K562 (cell line): Measurements from ENCODE around the gene KIF17.

ENCODE experiments used
- CHD2 ChIP-seq: IDR thresholded peaks from 2 replicates; pipeline ENCODE4 v1.6.1; 2011; ENCODE audit warnings: low read depth, low read length
- CREM ChIP-seq: IDR thresholded peaks from 2 replicates; pipeline ENCODE4 v1.6.1; 2014; ENCODE audit warnings: antibody characterized with exemption, low read depth
- CTCF ChIP-seq, 3 experiments: IDR thresholded peaks in 2 of 3; conservative IDR thresholded peaks in 1 of 3; 2 replicates each; pipeline ENCODE4 v1.5.1; 2011 to 2012; ENCODE audit warnings: low read length in 3 of 3, mild to moderate bottlenecking in 3 of 3, control low read depth in 2 of 3, improper control_type of control experiment in 1 of 3, inconsistent platforms in 1 of 3, low read depth in 1 of 3, mixed read lengths in 1 of 3, moderate library complexity in 1 of 3; ENCODE audit not compliant: insufficient read depth in 2 of 3
- E4F1 ChIP-seq: fragments of 250-450 bp; sonication (Bioruptor Pico); IDR thresholded peaks from 2 replicates; pipeline ENCODE4 v1.5.0; 2021; ENCODE audit warnings: mild to moderate bottlenecking, borderline replicate concordance
- EZH2 ChIP-seq: IDR thresholded peaks from 2 replicates; pipeline ENCODE4 v1.6.1; 2012; ENCODE audit warnings: low read depth, mild to moderate bottlenecking, inconsistent platforms, low read length, borderline replicate concordance
- RNF2 ChIP-seq: sonication (generic); IDR thresholded peaks from 2 replicates; pipeline ENCODE4 v1.6.1; 2016
- ZBTB33 ChIP-seq: sonication (generic); formaldehyde crosslinking; IDR thresholded peaks from 2 replicates; pipeline ENCODE4 v1.8.1; 2023; ENCODE audit warnings: mild to moderate bottlenecking, missing genetic modification reagents
- ZNF274 ChIP-seq: IDR thresholded peaks from 2 replicates; pipeline ENCODE4 v1.6.1; 2011; ENCODE audit warnings: low read depth, mild to moderate bottlenecking, low read length, moderate library complexity, borderline replicate concordance
- ZNF398 ChIP-seq: fragments of 250-450 bp; sonication (Bioruptor Pico); IDR thresholded peaks from 2 replicates; pipeline ENCODE4 v1.8.0; 2021; ENCODE audit warnings: moderate library complexity, mild to moderate bottlenecking, inconsistent platforms

- TF ChIP-seq E4F1 (CRISPR knock-in tag) (no peak), EZH2 (no peak), ZBTB33 (CRISPR knock-in tag) (no peak), CTCF (IDR thresholded peaks at IDR 0.05 in 2 of 3, conservative IDR thresholded peaks at IDR 0.05 in 1 of 3; ENCODE audit: insufficient read depth in 2 of 3, low read depth in 1 of 3, low read length in 3 of 3) (no peak), ZNF398 (CRISPR knock-in tag) (no peak), CREM (no peak), RNF2 (no peak), ZNF274 (no peak), CHD2 (no peak)
These were observed 11.0 kb downstream of the KIF17 start for GRCh38 chr1:20706841-20707240.
